ENCODE data around the gene DUSP6. TPM values are rescaled to one million over a fixed set of nuclear protein-coding genes. Genes with fewer than 3 reads are reported as not detected.

DUSP6 gene
- total and polyA plus RNA-seq, 2 of the 8 experiments (the other 6 are each of a cell fraction or from before 2014, with no cell fraction given), result 99.3 to 179 TPM

GRCh38 chr12:89376844-89377243, 24.5 kb upstream of the DUSP6 start:
- DNase-seq (ENCODE audit: low read depth in 1 of 2, low spot score in 2 of 2), result no peak
- FAIRE-seq, result no peak
- Histone ChIP-seq H3K18ac (ENCODE audit: extremely low read depth, low read length) (no peak overlapping the region), H3K23me2 (ENCODE audit: low read depth, low read length) (no peaks in the 10 kb centered on the region), H3K14ac (ENCODE audit: insufficient read length) (no peak overlapping the region), H3K9me3 (ENCODE audit: insufficient read depth in 2 of 2, low read depth in 1 of 2, low read length in 1 of 2) (no peaks in the 10 kb centered on the region), H2AFZ (ENCODE audit: low read length) (no peak overlapping the region), H4K91ac (replicated peaks; ENCODE audit: insufficient read length, low read length) (no peak overlapping the region), H2BK5ac (ENCODE audit: low read depth, low read length) (no peak overlapping the region), H3K27ac (ENCODE audit: low read depth, low read length) (no peak overlapping the region), H2BK120ac (replicated peaks; ENCODE audit: low read depth, low read length) (no peak overlapping the region), H3K79me2 (ENCODE audit: control insufficient read depth in 1 of 2, insufficient read depth in 2 of 2, low read length in 2 of 2) (no peaks in the 10 kb centered on the region), H3K79me1 (ENCODE audit: low read depth, low read length) (no peaks in the 10 kb centered on the region), H3K4ac (replicated peaks; ENCODE audit: insufficient read length, low read depth, low read length) (no peak overlapping the region), H3K56ac (replicated peaks; ENCODE audit: insufficient read length, low read depth, low read length) (no peak overlapping the region), H3K23ac (ENCODE audit: insufficient read length) (no peak overlapping the region), H2BK12ac (ENCODE audit: low read depth, low read length) (no peak overlapping the region), H4K20me1 (replicated peaks in 1 of 2; ENCODE audit: control insufficient read depth in 1 of 2, insufficient read depth in 2 of 2, low read length in 2 of 2) (no peaks in the 10 kb centered on the region), H2BK20ac (ENCODE audit: low read length) (no peak overlapping the region), H2AK5ac (ENCODE audit: low read depth, low read length) (no peak overlapping the region), H3K27me3 (replicated peaks in 1 of 4; ENCODE audit: control insufficient read depth in 3 of 4, extremely low read depth in 1 of 4, insufficient read depth in 3 of 4, low read length in 3 of 4) (no peaks in the 10 kb centered on the region), H3K4me1 (replicated peaks in 1 of 4; ENCODE audit: control insufficient read depth in 3 of 4, insufficient read depth in 4 of 4, low read length in 3 of 4) (peaks cover 0 to 4% (median 0%) of the 10 kb centered on the region in 4 experiments; a peak in 1 of 7 replicates), H3K36me3 (ENCODE audit: control insufficient read depth in 2 of 4, insufficient read depth in 4 of 4, low read length in 3 of 4) (no peaks in the 10 kb centered on the region), H3K9ac (replicated peaks in 1 of 4; ENCODE audit: extremely low read depth in 1 of 4, low read depth in 3 of 4, low read length in 3 of 4) (no peak overlapping the region), H2BK15ac (ENCODE audit: low read length) (no peak overlapping the region), H4K8ac (ENCODE audit: extremely low read depth, insufficient read depth, low read length) (no peak overlapping the region), H3K4me3 (ENCODE audit: extremely low read depth in 1 of 4, insufficient read depth in 2 of 4, low read depth in 3 of 4, low read length in 4 of 4) (no peak overlapping the region), H3K4me2 (ENCODE audit: insufficient read depth in 1 of 2, low read depth in 2 of 2, low read length in 2 of 2) (no peak overlapping the region), H4K5ac (ENCODE audit: insufficient read length, low read depth, low read length) (no peak overlapping the region)
- WGBS, 2 experiments (ENCODE audit: extremely low coverage in 1 of 2, insufficient coverage in 1 of 2, insufficient read length in 1 of 2, insufficient replicate concordance in 2 of 2, low coverage in 1 of 2, low lambda C conversion rate in 2 of 2, missing lambda C conversion rate in 1 of 2), result 94% methylated on average over 2 of the region's 2 CpGs; no CpG with 5 or more reads in 1 of the 2 experiments
- CTCF ChIA-PET (ENCODE audit: partially characterized antibody), result interaction anchor here (1.0 to 1.5 kb wide), 2 partner anchors 10 to 82 kb away, joined by 3 read pairs; no protein-coding TSS in a partner anchor
- POLR2A ChIA-PET (ENCODE audit: partially characterized antibody), result no interaction called here
- no peak for TF ChIP-seq GABPA (IDR thresholded peaks at IDR 0.05; ENCODE audit: borderline replicate concordance, insufficient read depth, low read length)
- no peak for TF ChIP-seq TAF7 (optimal IDR thresholded peaks at IDR 0.05; ENCODE audit: borderline replicate concordance, low read depth, low read length)
- no peak for TF ChIP-seq SP2 (IDR thresholded peaks at IDR 0.05; ENCODE audit: low read length)
- no peak for TF ChIP-seq CEBPB (IDR thresholded peaks at IDR 0.05; ENCODE audit: low read depth, low read length)
- TF ChIP-seq CHD1 (IDR thresholded peaks at IDR 0.05; ENCODE audit: low read depth, low read length), result no peak
- TF ChIP-seq JUND (IDR thresholded peaks at IDR 0.05; ENCODE audit: low read length), result no peak
- TF ChIP-seq HDAC6 (IDR thresholded peaks at IDR 0.05; ENCODE audit: low read depth, low read length), result no peak
- TF ChIP-seq HDAC2 (IDR thresholded peaks at IDR 0.05; ENCODE audit: borderline replicate concordance in 1 of 2, low read depth in 2 of 2, low read length in 2 of 2), result no peak
- TF ChIP-seq EGR1 (IDR thresholded peaks at IDR 0.05; ENCODE audit: borderline replicate concordance, low read depth, low read length), result no peak
- TF ChIP-seq TEAD4 (IDR thresholded peaks at IDR 0.05; ENCODE audit: low read depth, low read length), result no peak
- TF ChIP-seq CTBP2 (IDR thresholded peaks at IDR 0.05; ENCODE audit: borderline replicate concordance, insufficient read depth, insufficient read length, low read length), result no peak
- TF ChIP-seq RAD21 (IDR thresholded peaks at IDR 0.05 in 1 of 2, conservative IDR thresholded peaks at IDR 0.05 in 1 of 2; ENCODE audit: low read depth in 2 of 2, low read length in 2 of 2), result no peak
- TF ChIP-seq RBBP5 (IDR thresholded peaks at IDR 0.05; ENCODE audit: borderline replicate concordance, low read depth, low read length), result no peak
- no peak for TF ChIP-seq GTF2F1 (IDR thresholded peaks at IDR 0.05; ENCODE audit: borderline replicate concordance, low read depth, low read length)
- TF ChIP-seq POLR2A (IDR thresholded peaks at IDR 0.05; ENCODE audit: control extremely low read depth in 1 of 2, low read depth in 2 of 2, low read length in 2 of 2), result no peak
